ENCODE measurements around the gene SEC11A.
A peak's percentile ranks its signal among the peaks of the same experiment; 100 is the strongest.

SEC11A gene

GRCh38 chr15:84681831-84682230 is 34.1 kb downstream of the SEC11A start:
- Mint-ChIP-seq H3K4me3 (no peak overlapping the region), H3K36me3 (peaks cover 7% of the 10 kb centered on the region), H3K9me3 (no peaks in the 10 kb centered on the region), H3K27me3 (no peaks in the 10 kb centered on the region), H3K4me1 (peaks cover 5% of the 10 kb centered on the region), H3K27ac (peak overlapping the region; percentile 24)
- ATAC-seq (ENCODE audit: low read depth) (peak; percentile 49), DNase-seq (ENCODE audit: low spot score in 2 of 2) (no peak)

- peaks cover 2% of the 10 kb centered on the region for H3K4me1 Mint-ChIP-seq
- no peaks in the 10 kb centered on the region for H3K27me3 Mint-ChIP-seq
- DNase-seq (ENCODE audit: low spot score in 2 of 2) (no peak), ATAC-seq (ENCODE audit: low read depth) (no peak)
- H3K36me3 Mint-ChIP-seq = peaks cover 27% of the 10 kb centered on the region
- H3K4me3 Mint-ChIP-seq = no peak overlapping the region
- H3K27ac Mint-ChIP-seq = no peak overlapping the region
- no peaks in the 10 kb centered on the region for H3K9me3 Mint-ChIP-seq
Observed at GRCh38 chr15:84671211-84671610, 44.7 kb downstream of the SEC11A start.

GRCh38 chr15:84669726-84670125 is 46.2 kb downstream of the SEC11A start:
- Mint-ChIP-seq H3K9me3 (no peaks in the 10 kb centered on the region), H3K4me1 (peaks cover 2% of the 10 kb centered on the region), H3K27ac (no peak overlapping the region), H3K4me3 (no peak overlapping the region), H3K36me3 (peaks cover 28% of the 10 kb centered on the region), H3K27me3 (no peaks in the 10 kb centered on the region)
- no peak for DNase-seq (ENCODE audit: low spot score in 2 of 2)
- no peak for ATAC-seq (ENCODE audit: low read depth)

- Mint-ChIP-seq H3K36me3 (peaks cover 26% of the 10 kb centered on the region), H3K4me3 (no peak overlapping the region), H3K4me1 (peaks cover 2% of the 10 kb centered on the region), H3K9me3 (no peaks in the 10 kb centered on the region), H3K27ac (no peak overlapping the region), H3K27me3 (no peaks in the 10 kb centered on the region)
- DNase-seq (ENCODE audit: low spot score in 2 of 2) = no peak
- ATAC-seq (ENCODE audit: low read depth) = no peak
Observed at GRCh38 chr15:84668221-84668982, 47.5 kb downstream of the SEC11A start.

- Mint-ChIP-seq H3K4me3 (no peak overlapping the region), H3K36me3 (peaks cover 23% of the 10 kb centered on the region), H3K9me3 (no peaks in the 10 kb centered on the region), H3K27me3 (no peaks in the 10 kb centered on the region), H3K27ac (peak overlapping the region; percentile 0), H3K4me1 (peaks cover 2% of the 10 kb centered on the region)
- ATAC-seq (ENCODE audit: low read depth) (no peak), DNase-seq (ENCODE audit: low spot score in 2 of 2) (no peak)
Observed at GRCh38 chr15:84666373-84666772, 49.6 kb downstream of the SEC11A start.

GRCh38 chr15:84661001-84661400 is 54.9 kb downstream of the SEC11A start:
- Mint-ChIP-seq H3K27me3 (no peaks in the 10 kb centered on the region), H3K4me3 (no peak overlapping the region), H3K4me1 (peaks cover 17% of the 10 kb centered on the region), H3K36me3 (peaks cover 3% of the 10 kb centered on the region), H3K27ac (no peak overlapping the region), H3K9me3 (no peaks in the 10 kb centered on the region)
- ATAC-seq (ENCODE audit: low read depth) (no peak), DNase-seq (ENCODE audit: low spot score in 2 of 2) (no peak)

GRCh38 chr15:84659904-84660781 is 55.8 kb downstream of the SEC11A start:
- ATAC-seq (ENCODE audit: low read depth) = no peak
- Mint-ChIP-seq H3K4me1 (peaks cover 17% of the 10 kb centered on the region), H3K9me3 (no peaks in the 10 kb centered on the region), H3K4me3 (peak overlapping the region; percentile 61), H3K36me3 (peaks cover 3% of the 10 kb centered on the region), H3K27me3 (no peaks in the 10 kb centered on the region), H3K27ac (no peak overlapping the region)
- DNase-seq (ENCODE audit: low spot score in 2 of 2) = no peak

- Mint-ChIP-seq H3K4me3 (peak overlapping the region; percentile 81), H3K27ac (peak overlapping the region; percentile 65), H3K9me3 (no peaks in the 10 kb centered on the region), H3K27me3 (no peaks in the 10 kb centered on the region), H3K4me1 (peaks cover 25% of the 10 kb centered on the region), H3K36me3 (no peaks in the 10 kb centered on the region)
- DNase-seq (ENCODE audit: low spot score in 2 of 2) = no peak
- no peak for ATAC-seq (ENCODE audit: low read depth)
Observed at GRCh38 chr15:84658788-84659411, 57.0 kb downstream of the SEC11A start.

GRCh38 chr15:84658080-84658787 is 57.7 kb downstream of the SEC11A start, which contains the start of gene NMB:
Gene NMB, minus strand, starts transcription at chr15:84658199. Its CDS starts 47 bp downstream, at chr15:84658152.
- DNase-seq (ENCODE audit: low spot score in 2 of 2) = peak; percentile 79 to 80
- Mint-ChIP-seq H3K27ac (peak within 1 kb of the TSS; percentile 65), H3K36me3 (no peaks in the 10 kb centered on the region), H3K9me3 (no peaks in the 10 kb centered on the region), H3K4me3 (peak within 1 kb of the TSS; percentile 81), H3K4me1 (peaks cover 28% of the 10 kb centered on the region), H3K27me3 (no peaks in the 10 kb centered on the region)
- peak; percentile 78 for ATAC-seq (ENCODE audit: low read depth)

- Mint-ChIP-seq H3K4me1 (peaks cover 28% of the 10 kb centered on the region), H3K27me3 (no peaks in the 10 kb centered on the region), H3K36me3 (no peaks in the 10 kb centered on the region), H3K27ac (peak overlapping the region; percentile 65), H3K9me3 (no peaks in the 10 kb centered on the region), H3K4me3 (peak overlapping the region; percentile 79)
- ATAC-seq (ENCODE audit: low read depth) (no peak), DNase-seq (ENCODE audit: low spot score in 2 of 2) (no peak)
Observed at GRCh38 chr15:84657748-84658079, 58.2 kb downstream of the SEC11A start.

GRCh38 chr15:84656972-84657371 is 59.0 kb downstream of the SEC11A start:
- DNase-seq (ENCODE audit: low spot score in 2 of 2) (no peak), ATAC-seq (ENCODE audit: low read depth) (no peak)
- Mint-ChIP-seq H3K27ac (peak overlapping the region; percentile 65), H3K36me3 (peaks cover 5% of the 10 kb centered on the region), H3K4me1 (peaks cover 33% of the 10 kb centered on the region), H3K9me3 (no peaks in the 10 kb centered on the region), H3K27me3 (no peaks in the 10 kb centered on the region), H3K4me3 (peak overlapping the region; percentile 79)

- DNase-seq (ENCODE audit: low spot score in 2 of 2) = peak; percentile 53 to 57
- Mint-ChIP-seq H3K27ac (peak overlapping the region; percentile 98), H3K36me3 (peaks cover 9% of the 10 kb centered on the region), H3K4me3 (peak overlapping the region; percentile 99), H3K4me1 (peaks cover 36% of the 10 kb centered on the region), H3K9me3 (no peaks in the 10 kb centered on the region), H3K27me3 (no peaks in the 10 kb centered on the region)
- peak; percentile 39 for ATAC-seq (ENCODE audit: low read depth)
Observed at GRCh38 chr15:84654689-84655453, 61.1 kb downstream of the SEC11A start.

Measured in memory B cell (primary cell).